ENCODE data around the gene PSEN1. TPM values are rescaled to one million over a fixed set of nuclear protein-coding genes. Genes with fewer than 3 reads are reported as not detected.

The PSEN1 gene
- polyA plus RNA-seq, 1 donor (not counting 4 experiments of a cell fraction or from before 2014, with no cell fraction given), result 32.6 TPM

GRCh38 chr14:73143617-73144016 lies 7.3 kb downstream of the PSEN1 start:
- Histone ChIP-seq H3K9ac (ENCODE audit: control insufficient read depth, extremely low read depth, insufficient read depth, low read length) (no peak overlapping the region), H3K79me2 (ENCODE audit: control insufficient read depth, insufficient read depth, low read length) (peaks cover 77% of the 10 kb centered on the region), H3K9me1 (ENCODE audit: control insufficient read depth, extremely low read depth, insufficient read depth, low read length) (peaks cover 2% of the 10 kb centered on the region), H4K20me1 (ENCODE audit: control insufficient read depth, extremely low read depth, insufficient read depth, low read length) (peaks cover 2% of the 10 kb centered on the region), H3K27me3 (ENCODE audit: control insufficient read depth, extremely low read depth, insufficient read depth, low read length) (no peaks in the 10 kb centered on the region), H3K4me2 (ENCODE audit: control insufficient read depth, extremely low read depth, insufficient read depth, low read depth, low read length) (no peak overlapping the region), H2AFZ (ENCODE audit: control insufficient read depth, low read length) (no peak overlapping the region), H3K4me1 (ENCODE audit: control insufficient read depth, extremely low read depth, insufficient read depth, low read length) (no peaks in the 10 kb centered on the region), H3K4me3 (ENCODE audit: control insufficient read depth in 2 of 3, extremely low read depth in 1 of 3, insufficient read depth in 2 of 3, low read depth in 1 of 3, low read length in 3 of 3) (no peak overlapping the region), H3K27ac (ENCODE audit: control insufficient read depth, insufficient read depth, low read length) (no peak overlapping the region), H3K36me3 (ENCODE audit: control insufficient read depth in 2 of 2, extremely low read depth in 1 of 2, insufficient read depth in 2 of 2, low read length in 2 of 2) (peaks cover 5 to 6% of the 10 kb centered on the region in 2 experiments), H3K9me3 (ENCODE audit: control insufficient read depth, low read depth, low read length) (no peaks in the 10 kb centered on the region)
- DNase-seq (ENCODE audit: low read depth, low spot score), result no peak
- no peak for FAIRE-seq
- dilution Hi-C loops (cut with MboI; ENCODE audit: extremely low pct_ligation_motif_present, low sequenced_read_pairs), result no loop called here
- TF ChIP-seq EZH2 (IDR thresholded peaks at IDR 0.05; ENCODE audit: low read length), result no peak
- TF ChIP-seq, protein P1, sequence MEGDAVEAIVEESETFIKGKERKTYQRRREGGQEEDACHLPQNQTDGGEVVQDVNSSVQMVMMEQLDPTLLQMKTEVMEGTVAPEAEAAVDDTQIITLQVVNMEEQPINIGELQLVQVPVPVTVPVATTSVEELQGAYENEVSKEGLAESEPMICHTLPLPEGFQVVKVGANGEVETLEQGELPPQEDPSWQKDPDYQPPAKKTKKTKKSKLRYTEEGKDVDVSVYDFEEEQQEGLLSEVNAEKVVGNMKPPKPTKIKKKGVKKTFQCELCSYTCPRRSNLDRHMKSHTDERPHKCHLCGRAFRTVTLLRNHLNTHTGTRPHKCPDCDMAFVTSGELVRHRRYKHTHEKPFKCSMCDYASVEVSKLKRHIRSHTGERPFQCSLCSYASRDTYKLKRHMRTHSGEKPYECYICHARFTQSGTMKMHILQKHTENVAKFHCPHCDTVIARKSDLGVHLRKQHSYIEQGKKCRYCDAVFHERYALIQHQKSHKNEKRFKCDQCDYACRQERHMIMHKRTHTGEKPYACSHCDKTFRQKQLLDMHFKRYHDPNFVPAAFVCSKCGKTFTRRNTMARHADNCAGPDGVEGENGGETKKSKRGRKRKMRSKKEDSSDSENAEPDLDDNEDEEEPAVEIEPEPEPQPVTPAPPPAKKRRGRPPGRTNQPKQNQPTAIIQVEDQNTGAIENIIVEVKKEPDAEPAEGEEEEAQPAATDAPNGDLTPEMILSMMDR (optimal IDR thresholded peaks at IDR 0.05 in 1 of 3, IDR thresholded peaks at IDR 0.05 in 1 of 3, conservative IDR thresholded peaks at IDR 0.05 in 1 of 3; ENCODE audit: extremely low read depth in 1 of 3, insufficient read depth in 2 of 3, low read length in 3 of 3), result no peak

DNA sequence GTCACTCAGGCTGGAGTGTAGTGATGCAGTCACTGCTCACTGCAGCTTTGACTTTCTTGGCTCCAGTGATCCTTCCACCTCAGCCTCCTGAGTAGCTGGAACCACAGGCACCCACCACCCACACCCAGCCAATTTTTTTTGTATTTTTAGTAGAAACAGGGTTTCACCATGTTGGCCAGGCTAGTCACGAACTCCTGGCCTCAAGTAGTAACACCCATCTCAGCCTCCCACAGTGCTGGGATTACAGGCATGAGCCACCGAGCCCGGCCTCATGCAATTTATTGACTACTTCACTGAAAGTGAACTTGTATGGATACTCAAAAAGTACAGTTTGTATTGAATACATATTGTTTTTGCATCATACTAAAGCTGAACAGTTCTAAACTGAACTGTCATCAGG lies 9.1 kb downstream of the PSEN1 start:
- TF ChIP-seq, protein P1 (optimal IDR thresholded peaks at IDR 0.05 in 1 of 3, IDR thresholded peaks at IDR 0.05 in 1 of 3, conservative IDR thresholded peaks at IDR 0.05 in 1 of 3; ENCODE audit: extremely low read depth in 1 of 3, insufficient read depth in 2 of 3, low read length in 3 of 3), result no peak
- no peak for TF ChIP-seq EZH2 (IDR thresholded peaks at IDR 0.05; ENCODE audit: low read length)
- Histone ChIP-seq H3K9me3 (ENCODE audit: control insufficient read depth, low read depth, low read length) (no peaks in the 10 kb centered on the region), H3K27me3 (ENCODE audit: control insufficient read depth, extremely low read depth, insufficient read depth, low read length) (no peaks in the 10 kb centered on the region), H3K27ac (ENCODE audit: control insufficient read depth, insufficient read depth, low read length) (no peak overlapping the region), H3K4me3 (ENCODE audit: control insufficient read depth in 2 of 3, extremely low read depth in 1 of 3, insufficient read depth in 2 of 3, low read depth in 1 of 3, low read length in 3 of 3) (no peak overlapping the region), H4K20me1 (ENCODE audit: control insufficient read depth, extremely low read depth, insufficient read depth, low read length) (peaks cover 2% of the 10 kb centered on the region), H3K4me2 (ENCODE audit: control insufficient read depth, extremely low read depth, insufficient read depth, low read depth, low read length) (no peak overlapping the region), H3K9me1 (ENCODE audit: control insufficient read depth, extremely low read depth, insufficient read depth, low read length) (peaks cover 2% of the 10 kb centered on the region), H3K36me3 (ENCODE audit: control insufficient read depth in 2 of 2, extremely low read depth in 1 of 2, insufficient read depth in 2 of 2, low read length in 2 of 2) (peaks cover 9 to 12% of the 10 kb centered on the region in 2 experiments), H2AFZ (ENCODE audit: control insufficient read depth, low read length) (no peak overlapping the region), H3K4me1 (ENCODE audit: control insufficient read depth, extremely low read depth, insufficient read depth, low read length) (no peaks in the 10 kb centered on the region), H3K9ac (ENCODE audit: control insufficient read depth, extremely low read depth, insufficient read depth, low read length) (no peak overlapping the region), H3K79me2 (ENCODE audit: control insufficient read depth, insufficient read depth, low read length) (peaks cover 63% of the 10 kb centered on the region)
- dilution Hi-C loops (cut with MboI; ENCODE audit: extremely low pct_ligation_motif_present, low sequenced_read_pairs), result no loop called here
- DNase-seq (ENCODE audit: low read depth, low spot score) (no peak), FAIRE-seq (no peak)
